GM18499 (cell line): ENCODE data around the gene NR2F2.
"Not testable (repeated sequence)": the region's sequence is repeated elsewhere in the genome, so short reads cannot be mapped to it uniquely, and the experiment has no call there.

ENCODE experiments used
- ATAC-seq: cut with Tn5 transposase; IDR thresholded peaks from one replicate; pipeline ENCODE4 v1.9.1; 2021; ENCODE audit warnings: moderate number of reproducible peaks; ENCODE audit not compliant: insufficient read depth, unreplicated experiment

Gene NR2F2

GRCh38 chr15:96362011-96362754, 31.7 kb downstream of the NR2F2 start:
- ATAC-seq, result no peak

- no peak for ATAC-seq
Observed at GRCh38 chr15:96362755-96363651, 32.5 kb downstream of the NR2F2 start.

DNA sequence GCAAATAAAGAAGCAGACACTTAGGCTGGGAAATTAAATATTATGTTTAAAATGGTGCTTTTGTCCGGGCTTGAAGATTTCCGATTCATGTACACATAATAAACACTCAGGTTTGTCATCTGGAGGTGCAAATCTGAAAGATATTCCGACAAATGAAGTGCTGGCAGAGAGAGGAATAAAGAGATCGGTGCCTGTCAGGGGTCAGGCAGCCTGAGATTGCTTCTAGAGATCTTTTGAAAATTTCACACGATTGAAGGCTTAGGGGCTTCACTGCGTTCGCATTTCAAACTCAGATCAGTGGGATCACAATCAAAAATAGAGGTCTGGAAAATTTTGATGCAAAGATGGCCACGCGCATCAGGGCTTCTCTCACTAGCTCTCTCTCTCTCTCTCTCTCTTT, 33.2 kb downstream of the NR2F2 start:
- no peak for ATAC-seq

DNA sequence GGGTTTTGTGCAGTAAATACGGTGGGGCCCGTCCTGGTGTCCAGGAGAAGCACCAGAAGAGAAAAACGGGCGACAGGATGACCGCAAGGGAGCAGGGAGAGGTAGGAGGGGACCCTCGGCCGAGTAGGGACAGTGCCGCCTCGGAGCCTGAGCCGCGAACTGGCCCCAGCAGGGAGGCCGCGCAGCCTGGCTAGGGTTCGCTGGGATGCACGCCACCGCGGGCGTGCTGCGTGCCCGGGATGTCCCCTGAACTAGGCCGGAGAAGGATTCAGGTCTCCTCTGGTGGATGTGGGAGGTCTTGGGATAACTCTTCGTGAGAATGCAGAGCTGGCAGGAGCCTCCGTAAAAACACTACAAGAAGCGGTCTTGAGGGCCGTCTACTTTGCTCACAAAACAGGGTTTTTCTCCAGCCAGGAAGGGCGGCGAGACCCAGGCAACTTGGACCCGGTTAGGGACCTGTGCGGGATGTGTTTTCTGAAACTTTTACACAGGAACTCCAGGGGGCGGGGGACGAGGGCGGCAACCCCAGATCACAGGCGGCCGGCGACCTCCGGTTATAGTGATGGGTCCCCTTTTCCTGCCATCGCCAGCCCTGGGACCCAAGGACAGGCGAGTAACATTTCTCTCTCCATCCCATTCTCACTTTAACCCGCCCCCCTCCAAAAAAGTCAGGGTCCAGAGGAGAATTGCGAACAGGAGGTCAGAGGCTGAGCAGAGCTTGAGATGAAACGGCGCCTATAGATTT, 35.5 kb downstream of the NR2F2 start:
- ATAC-seq, result no peak

DNA sequence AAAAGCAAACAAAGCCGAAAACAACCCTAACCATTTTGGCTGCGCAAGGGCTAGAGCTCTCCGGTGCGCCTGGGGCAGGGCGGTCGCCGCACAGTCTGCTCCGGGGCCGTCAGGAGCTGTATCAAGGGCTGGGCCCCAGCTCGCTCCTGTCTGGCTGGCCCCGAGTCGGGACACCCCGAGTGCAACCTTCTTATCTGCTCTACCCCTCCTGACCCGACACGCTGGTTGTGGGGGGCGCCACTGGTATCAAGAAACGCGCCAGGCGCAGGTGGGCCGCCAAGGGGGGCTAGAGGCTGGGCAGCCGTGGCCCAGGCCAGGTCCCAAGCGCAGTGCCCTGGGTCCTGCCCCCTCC, 36.0 kb downstream of the NR2F2 start:
- no peak for ATAC-seq

DNA sequence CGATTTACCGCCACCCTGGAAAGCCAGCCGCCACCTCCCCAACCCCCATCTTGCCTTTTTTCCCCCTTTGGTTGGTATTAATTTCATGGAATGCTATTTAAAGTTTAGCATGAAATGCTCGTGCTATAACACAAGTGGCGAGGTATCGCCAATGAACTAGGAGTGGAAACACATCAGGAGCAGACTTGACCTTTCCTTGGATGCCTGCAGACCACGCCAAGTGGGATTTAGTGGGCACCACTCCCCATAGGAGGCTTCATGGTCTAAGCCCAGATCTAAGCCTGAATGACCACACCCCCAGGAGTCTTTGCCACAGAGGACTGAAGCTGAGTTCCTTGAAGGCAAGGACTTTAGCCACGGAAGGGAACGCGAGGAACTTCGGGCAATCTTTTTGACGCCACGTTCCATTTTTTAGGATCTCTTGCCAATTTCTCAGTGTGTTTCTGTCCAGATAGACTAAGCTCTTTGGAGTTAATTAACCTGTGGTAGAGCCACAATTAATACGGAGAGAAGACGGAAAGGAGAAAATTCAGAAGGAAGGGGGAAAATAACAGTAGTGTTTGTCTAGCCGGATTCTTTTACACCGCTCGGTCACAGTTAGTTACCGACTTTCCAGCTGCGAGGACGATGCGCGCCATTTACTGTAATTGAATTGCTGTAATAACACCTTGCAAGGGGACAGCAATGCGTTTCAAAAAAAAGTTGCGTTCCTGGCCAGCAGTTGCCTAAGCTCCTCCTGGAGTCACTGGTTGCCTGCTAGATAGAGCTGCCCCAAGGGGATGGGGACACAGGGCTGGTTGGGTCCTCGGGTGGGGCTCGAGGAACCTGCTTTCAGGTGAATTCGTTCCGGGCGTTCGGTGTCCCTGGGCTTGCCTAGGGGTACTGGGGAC, 37.1 kb downstream of the NR2F2 start:
- no peak for ATAC-seq

- ATAC-seq, result no peak
Observed at GRCh38 chr15:96369351-96369750, 38.9 kb downstream of the NR2F2 start.

DNA sequence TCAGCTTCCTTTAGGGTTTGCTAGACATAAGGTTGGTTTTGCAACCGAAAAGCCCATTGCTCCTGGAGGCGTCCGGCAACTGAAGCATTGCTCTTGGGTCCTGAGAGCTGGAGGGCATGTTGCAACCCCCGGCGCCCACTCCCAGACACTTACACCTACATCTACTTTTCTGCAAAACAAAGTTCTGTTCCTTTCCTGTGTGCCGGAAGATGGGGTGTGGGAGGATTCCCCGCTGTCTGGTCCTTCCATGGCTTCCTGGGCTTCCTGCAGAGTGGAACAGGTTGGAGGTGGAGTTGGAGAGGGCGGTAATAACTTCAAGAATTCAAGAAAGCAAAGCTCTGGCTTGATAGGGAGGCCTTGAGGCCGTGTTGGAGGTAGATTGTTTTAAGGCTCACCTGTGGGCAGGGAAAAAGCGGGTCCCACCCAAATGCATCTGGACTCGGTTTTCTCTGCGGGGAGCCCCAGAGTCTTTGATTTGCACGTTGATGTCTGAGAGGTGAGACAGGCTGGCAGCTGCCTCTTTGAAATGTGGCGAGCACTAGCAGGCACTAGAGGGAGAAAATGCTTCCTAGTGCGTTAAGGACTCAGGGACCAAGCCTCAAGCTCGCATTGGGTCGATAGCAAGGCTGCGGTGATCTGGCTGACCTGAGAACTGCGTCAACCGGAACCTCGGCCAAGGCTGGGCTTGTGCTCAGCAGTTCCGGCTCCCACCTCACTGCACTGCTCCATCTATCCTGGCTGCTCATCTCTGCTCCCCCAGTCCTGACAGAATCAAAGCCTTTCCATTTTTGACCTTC, 39.5 kb downstream of the NR2F2 start:
- no peak for ATAC-seq

DNA sequence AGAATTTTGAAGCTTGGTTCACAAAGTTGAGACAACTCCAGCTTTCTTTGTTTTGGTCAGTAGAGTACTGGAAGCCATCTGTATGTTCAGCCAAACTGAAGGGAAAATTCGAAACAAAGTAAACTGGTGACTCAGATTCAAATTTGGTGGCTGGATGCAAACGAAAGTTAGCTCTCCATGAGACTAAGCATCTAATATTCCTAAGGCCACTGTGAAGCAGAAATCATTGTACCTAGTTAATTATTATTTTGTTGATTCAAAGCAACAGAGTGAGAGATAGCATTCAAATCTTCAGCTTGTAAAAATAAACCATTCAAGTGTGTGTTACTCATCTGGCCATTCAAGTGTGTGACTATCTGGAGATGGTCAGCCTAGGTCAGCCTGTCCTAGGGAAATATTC, 42.1 kb downstream of the NR2F2 start:
- ATAC-seq, result no peak

DNA sequence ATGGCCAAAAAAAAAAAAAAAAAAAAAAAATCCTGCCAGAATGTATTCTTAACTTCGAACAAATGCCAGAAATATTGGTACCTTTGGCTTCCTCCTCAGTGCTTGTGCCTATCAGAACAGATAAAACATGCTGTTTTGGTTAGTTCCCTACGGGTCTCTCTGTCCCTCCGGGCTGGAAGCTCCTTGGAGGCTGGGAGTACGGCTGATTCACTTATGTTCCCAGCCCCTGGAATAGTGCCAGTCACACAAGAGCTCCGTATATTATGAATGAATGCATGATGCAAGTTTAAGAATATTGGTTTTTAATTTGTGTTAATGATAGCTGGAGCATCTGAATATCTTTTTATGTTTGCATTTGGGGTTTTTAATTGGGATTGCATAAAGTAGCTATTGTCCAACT, 44.0 kb downstream of the NR2F2 start:
- ATAC-seq, result no peak

GRCh38 chr15:96379592-96379991, 49.1 kb downstream of the NR2F2 start:
- ATAC-seq, result not testable (repeated sequence)

GRCh38 chr15:96381463-96381862, 51.0 kb downstream of the NR2F2 start:
- ATAC-seq, result no peak

DNA sequence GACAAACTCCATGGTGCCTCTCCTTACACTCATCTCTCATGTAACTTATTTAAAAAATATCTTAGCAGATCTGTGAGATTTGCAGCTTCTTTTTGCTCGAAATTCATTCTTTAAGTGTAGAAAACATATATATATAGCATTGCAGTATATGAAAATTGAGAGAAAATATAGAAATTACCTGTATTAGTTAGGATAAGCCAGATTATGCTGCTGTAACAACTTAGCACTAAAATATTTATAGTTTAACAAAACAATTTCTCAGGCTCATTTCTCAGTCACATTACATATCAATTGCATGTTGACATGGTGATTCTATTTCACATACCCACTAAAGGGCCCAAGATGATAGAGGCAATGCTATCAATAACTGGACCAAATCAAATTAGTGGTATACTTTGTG, 54.7 kb downstream of the NR2F2 start:
- no peak for ATAC-seq

- ATAC-seq, result no peak
Observed at GRCh38 chr15:96388673-96389072, 58.2 kb downstream of the NR2F2 start.
